NCI-H748 (cell line): ENCODE measurements around the gene LETM1.

Source experiments
- DNase-seq: peaks from one replicate; lab custom pipeline; 2025; ENCODE audit not compliant: unreplicated experiment; lab: John Stamatoyannopoulos, UW

Gene LETM1

DNA sequence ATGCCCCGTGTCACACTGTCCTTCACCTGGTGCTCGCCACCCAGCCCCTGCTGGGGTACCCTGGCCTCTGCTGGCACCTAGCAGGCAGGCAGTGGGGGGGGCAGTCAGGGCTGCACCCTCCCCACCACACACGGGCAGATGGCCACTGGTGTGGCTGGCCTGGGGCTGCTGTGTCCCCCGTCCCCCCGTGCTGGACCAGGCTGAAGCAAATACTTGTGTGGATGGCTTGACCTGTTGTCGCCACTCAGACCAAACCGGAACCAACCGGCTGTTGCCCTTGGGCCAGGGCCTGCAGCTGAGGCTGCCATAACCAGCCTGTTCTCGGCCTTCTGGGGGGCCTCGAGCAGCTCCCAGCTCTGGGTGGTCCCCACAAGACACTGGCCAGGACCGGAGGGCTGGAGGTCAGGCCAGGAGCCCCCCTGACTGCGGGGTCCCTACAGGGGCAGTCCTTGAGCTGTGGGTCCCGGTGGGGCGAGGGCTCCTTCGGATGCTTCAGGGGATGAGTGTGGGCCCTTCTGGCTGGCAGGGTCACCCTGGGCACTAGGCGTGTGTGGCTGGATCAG, 58.6 kb downstream of the LETM1 start:
- no peak for DNase-seq

DNA sequence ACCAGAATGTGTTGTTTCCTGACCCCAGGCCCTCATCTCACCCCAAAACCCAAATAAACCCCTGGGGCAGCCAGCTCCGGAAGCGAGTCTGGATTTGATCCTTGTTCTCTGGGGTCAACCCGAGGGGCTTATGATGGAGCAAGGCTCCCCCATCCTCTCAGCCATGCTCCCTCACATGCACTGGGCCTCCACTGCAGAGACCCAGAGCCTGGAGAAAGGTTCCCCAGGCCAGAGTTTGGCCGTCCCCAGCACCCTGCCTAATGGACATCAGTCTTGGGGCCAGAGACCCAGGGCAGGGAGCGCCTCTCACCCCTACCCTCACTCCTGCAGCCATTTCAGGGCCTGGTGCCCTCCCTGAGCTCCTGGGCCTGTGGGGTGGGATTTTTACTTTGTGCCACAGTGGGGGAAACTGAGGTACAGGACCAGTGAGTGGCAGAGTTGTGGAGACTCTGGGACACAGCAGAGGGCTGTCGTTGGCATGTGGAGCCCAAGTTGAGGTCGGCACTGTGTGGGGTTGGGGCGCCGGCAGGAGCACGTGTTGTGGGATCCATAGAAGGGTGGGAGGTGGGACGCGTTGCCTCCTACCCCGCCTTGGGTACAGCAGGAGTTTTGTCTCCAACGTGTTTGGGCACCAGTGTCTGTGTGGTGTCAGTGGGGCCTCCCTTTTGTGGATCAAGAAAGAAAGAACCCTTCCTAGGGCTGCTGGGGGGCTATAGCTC, 59.3 kb downstream of the LETM1 start:
- DNase-seq: no peak

DNA sequence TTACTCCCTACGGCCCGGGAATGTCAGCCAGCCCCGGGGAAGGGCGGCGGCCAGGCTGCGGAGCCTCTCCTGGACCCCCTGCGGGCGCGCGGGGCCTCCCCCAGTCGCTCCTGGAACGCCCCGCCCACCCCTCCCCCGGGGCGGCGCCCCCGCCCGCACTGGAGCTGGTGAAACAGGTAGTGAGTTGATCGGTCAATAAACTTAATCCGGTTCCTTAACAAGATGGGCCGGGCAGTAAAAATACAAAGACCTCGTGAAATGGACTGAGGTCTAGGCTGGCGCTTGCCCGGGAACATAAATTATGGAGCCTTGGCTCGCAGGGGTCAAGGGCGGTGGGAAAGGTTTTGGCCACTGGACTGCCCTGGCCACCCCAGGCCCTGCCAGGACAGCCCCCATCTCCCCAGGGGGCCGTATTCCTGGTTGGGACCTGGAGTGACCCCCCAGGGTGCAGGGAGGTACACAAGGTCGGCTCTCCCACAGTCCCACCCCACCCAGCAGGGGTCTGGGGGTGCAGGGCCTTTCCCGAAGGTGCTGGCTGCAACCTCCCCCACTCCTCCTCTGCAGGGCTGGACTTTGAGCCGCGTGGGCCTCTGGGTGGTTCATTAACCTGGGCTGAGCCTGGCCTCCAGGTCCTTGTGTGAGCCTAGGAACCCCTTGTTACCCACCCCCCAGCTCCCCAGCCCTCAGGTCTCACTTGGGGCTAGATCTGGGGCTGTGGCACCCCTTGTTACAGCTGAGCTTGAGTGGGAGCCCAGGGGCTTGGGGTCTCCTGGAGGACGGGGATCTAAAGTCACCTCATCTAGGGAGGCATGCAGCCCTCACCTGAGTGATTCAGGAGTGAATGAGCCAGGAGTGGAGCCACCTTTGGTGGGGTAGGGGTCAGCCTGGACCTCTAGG, 60.4 kb downstream of the LETM1 start:
- no peak for DNase-seq

GRCh38 chr4:1794809-1795298, 61.1 kb downstream of the LETM1 start:
- no peak for DNase-seq

DNA sequence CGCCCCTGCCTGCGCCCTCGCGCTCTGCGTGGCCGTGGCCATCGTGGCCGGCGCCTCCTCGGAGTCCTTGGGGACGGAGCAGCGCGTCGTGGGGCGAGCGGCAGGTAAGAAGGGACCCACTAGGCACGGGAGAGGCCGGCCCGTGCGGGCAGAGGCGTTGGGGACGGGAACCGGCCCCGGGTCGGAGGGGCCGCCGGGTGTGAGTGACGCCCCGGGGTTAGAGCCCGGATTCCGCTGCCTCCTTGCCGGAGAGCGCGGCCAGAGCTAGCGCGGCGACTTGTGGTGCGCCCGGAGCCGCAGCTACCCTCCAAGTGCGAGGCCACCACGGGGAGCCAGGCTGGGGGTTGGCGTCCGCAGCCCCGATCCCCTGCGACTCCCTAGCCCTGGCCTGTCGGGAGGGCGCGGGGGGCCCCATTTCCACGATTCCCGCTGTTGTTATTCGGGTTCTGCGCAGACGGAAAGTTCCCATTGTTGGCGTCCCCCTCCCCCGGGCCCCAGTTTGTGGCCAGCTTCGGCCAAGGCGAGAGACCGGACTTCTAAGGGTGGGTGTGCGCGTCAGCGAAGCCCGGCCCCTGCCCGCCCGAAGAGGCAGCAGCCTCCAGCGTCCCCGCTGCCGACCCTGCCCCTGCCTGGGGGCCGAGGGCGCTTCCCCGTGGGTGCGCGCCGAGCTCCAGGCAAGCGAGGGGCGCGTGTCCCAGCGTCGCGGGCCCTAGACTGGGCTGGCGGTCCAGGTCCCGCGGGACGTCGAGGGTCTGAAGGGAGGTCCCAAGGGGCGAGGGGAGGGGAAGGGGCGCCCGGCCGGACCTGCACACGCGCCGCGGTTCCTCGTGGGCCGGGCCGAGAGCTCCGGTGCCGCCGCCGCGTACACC, 61.8 kb downstream of the LETM1 start:
- peak; percentile 1 for DNase-seq

DNA sequence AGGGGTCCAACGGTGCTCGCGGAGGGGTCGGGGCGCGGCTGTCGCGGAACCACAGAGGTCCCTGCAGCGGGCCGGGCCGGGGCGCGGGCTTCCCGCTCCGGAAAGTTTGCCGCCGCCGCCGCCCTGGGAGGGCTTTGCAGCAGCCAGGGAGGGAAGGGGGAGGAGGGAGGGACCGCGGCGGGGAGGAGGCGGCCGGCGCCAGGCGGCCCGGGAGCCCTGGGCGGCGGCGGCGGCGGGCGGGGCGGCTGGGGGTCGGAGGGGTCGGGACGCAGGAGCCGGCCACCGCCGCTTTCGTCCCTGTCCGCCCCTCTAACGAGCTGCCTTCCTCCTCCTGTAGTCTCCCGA, 62.5 kb downstream of the LETM1 start:
- DNase-seq: no peak

DNA sequence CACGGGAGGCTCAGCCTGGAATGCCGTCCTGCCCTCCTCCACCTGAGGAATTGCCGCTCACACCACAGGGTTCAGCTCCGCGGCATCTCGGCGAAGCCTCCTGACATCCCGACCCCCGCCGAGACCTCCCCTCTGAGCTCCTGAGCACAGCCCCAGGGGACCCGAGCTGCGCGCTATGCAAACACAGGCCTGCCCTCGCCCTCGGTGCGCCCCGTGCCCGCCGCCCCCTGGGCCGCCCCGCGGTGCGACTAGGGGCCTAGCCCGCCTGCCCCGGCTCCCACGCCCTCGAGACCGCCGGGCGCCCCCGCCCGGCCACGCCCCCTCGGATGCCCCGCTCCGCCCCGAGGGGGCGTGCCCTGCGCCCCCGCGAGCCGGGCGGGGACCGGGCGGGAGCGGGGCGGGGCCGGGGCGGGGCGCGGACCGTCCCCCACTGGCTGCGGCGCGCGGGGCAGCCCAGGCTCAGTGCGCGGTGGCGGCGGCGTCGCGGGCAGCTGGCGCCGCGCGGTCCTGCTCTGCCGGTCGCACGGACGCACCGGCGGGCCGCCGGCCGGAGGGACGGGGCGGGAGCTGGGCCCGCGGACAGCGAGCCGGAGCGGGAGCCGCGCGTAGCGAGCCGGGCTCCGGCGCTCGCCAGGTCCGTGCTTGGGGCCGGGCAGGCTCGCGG, 63.0 kb downstream of the LETM1 start, which contains the start of gene FGFR3:
FGFR3 (plus strand) TSS at position 462 of the 664 bp plus-strand sequence. CDS start 642 bp downstream, outside the sequence.
- peak; percentile 27 for DNase-seq

DNA sequence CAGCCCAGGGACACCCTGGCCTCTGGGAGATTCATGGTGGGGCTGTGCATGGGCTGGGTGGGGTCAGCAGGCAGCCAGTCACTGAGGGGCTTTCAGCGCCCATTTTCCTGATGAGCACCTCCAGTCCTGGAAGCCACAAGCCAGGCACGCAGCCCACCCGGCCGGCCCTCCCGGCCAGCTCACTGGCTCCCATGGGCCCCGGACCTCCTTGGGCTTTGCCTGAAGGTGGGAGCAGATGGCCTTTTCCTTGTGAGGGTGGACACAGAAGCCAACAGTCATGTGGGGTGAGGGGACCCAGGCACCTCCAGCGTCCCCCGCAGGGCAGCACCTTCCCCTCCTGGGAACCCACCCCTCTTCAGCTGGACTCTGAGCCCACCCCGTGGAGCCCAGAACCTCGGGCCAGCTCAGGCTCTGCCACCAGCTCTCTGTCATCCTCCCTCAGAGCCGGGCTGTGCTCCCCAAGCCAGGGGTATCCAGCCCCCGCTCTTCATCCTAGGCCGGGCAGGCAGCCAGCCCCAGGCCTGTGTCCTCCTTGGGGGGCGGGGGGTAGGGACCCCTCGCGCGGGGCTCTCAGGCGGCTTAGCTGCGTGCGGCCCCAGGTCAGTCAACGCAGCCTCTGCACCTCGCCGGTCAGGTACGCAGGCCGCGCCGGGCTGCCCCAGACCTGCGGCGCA, 63.7 kb downstream of the LETM1 start:
- no peak for DNase-seq

GRCh38 chr4:1790005-1790404, 66.0 kb downstream of the LETM1 start:
- DNase-seq: no peak

DNA sequence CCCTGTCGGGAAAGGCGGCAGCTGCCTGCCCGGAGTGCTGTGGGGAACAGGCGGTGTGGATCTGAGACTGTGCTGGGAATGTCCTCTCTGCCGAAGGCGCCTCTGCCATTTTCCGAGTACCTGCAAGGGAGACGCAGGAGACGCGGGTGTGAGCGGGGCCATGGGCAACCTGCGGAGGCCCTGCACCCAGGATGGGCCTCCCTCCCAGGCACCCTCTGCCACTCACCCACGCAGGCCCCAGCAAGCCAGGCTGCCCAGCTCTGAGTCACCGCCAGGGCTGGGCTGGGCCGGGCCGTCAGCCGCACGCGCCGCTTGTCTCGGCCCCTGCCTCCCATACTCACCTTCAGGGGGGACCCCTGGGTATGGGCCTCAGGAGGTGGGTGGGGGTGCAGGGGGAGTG, 66.4 kb downstream of the LETM1 start:
- no peak for DNase-seq

DNA sequence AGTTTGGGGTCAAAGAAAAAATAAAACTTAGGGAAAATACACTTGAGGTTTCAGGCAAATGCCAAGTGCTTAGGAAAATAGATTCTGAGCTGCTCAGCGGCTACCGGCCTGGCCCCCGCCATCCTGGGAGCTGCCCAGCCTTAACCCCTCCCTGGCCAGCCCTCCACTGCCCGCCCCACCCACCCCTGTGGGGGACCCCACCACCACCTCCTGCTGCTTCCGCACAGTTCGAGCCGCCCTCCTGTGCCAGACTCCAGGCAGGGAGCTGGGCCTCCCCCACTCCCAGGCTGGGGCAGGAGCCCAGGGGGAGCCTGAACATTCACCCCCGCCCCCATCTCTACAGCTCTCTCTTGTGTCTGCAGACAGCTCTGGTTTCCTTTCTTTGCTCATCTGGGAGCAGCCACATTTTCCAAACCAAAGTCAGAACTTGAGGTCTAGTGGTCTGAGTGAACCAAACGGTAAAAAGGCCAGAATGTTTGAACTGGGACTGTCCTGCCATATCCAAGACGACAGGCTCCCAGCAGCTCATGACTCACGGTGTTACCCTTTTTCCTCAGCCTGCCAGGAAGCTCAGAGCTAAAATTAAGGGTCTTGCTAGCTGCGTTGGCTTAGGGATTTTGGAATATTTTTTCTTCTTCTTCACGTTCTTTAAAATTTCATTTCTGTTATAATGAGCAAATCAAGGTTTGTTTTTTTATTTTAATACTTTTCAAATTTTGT, 67.5 kb downstream of the LETM1 start:
- no peak for DNase-seq

DNA sequence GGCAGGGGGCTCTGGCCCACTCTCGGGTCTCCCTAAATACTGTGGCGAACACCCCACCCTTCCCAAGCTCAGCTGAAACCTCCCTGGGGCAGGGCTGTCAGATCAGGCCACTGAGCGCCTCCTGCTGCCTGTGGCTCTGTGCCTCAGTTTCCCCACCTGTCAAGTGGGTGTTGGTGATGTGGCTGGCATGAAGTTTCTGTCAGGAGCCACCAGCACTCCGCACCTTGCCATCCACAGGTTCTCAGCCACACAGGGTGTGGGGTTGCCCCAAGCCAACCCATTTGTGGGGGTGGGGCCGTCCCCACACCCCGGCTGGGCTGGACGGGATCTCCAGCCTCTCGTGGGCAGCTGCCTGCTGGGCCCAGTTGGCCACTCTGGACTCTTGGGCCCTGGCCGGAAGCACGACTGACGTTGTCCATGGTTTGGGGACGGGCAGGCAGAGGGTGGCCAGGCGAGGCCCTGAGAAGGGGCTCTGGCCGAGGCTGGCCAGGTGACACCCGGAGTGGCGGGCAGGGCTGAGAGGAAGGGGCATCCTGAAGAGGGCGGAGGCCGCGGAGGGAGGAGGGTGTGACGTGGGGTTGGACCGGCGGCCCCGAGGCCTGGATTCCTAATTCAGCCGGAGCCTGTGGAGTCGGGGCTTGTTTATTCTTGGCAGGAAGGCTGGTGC, 68.4 kb downstream of the LETM1 start:
- DNase-seq: no peak

DNA sequence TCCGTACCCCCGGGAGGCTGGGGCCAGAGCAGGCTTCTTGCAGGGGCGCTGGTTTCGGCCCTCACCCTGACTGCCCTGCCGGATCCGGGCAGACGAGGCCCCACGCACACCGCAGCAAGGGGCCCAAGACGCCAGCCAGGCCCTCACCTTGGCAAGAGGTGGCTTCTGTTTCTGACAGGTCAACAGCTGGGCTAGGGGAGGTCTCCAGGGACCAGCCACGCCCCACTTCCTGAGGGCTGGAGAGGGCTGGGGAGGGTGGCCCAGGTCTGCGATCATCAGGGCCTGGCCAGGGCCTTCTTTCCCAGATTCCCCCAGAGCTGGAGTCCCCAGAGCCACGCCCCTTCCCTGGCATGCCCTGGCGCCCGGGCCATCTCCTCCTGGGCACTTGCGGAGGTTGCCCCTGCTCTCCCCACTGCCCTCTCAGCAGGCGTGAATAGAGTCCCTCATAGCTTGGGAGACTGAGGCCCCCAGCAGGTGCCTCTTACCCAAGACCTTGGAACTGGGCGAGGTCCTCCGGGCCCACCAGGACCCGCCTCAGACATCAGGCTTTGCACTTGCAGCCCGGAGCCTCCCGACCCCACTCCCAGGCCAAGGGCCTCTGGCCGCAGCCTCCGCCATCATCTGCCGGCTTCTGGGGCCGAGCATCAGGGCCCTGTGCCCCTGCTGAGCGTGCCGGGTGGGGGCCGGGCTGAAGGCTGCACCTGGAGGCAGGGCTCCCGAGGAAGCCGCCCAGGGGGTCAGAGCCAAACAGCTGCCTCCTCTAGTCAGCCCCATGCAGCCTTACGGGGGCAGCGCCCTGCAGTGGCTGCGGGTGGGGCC, 69.2 kb downstream of the LETM1 start:
- DNase-seq: no peak

GRCh38 chr4:1785592-1785991, 70.4 kb downstream of the LETM1 start:
- DNase-seq: no peak

DNA sequence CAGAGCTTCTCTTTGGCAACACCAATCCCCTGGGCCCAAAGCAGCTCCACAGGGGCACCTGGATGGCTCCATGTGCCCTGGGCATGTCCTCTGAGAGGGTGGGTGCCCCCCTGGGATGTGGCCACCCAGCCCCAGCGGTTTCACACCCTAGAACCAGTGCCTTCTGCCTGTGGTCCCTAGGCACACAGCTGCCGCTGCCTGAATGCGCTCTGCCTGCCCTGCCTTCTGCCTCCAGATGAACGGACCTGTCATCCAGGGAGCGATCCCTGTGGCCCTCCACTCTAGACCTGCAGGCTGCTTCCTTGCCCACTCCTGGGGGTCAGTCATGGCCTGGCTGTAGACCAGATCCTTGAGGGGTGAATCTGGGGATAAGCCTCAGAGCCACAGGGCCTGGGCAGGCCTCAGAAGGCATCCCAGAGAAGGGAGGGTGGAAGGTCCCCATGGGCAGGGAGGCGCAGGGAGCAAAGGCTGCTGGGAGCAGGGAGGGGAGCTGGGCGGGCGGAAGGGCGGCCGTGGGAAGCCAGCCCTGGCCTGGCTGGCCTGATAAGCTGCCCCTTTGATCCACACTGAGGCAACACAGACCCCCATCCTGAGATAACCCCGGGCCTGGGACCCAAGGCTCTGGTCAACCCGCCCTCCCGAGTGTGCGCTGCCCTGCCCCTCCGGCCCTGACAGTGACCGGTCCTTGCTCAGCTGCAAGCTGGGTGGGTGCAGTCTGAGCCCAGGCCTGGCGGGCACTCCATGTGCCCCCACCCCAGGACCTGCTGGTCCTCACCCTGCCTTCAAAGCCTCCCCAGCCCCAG, 71.0 kb downstream of the LETM1 start:
- DNase-seq: no peak

DNA sequence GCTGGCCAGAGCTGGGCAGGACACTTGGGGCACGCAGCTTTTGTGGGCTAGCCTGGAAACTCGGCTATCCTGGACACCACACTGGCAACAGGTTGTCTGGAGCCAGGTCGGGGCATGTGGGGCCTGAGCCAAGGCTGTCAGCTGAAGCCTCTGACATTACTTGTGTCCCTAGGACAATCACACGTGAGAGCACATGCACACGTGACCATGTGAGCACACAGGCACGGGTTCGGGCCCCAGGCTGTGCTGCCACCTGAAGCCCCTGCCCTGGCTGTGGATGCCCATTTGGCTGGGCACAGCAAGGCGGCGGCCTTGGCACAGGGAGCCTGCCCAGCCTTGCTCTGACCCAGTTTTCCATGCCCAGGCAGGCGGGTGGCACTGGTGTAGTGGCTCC, 71.6 kb downstream of the LETM1 start:
- no peak for DNase-seq

- no peak for DNase-seq
Measured at GRCh38 chr4:1783970-1784369, 72.0 kb downstream of the LETM1 start.
